Measurements from ENCODE around the gene ARHGAP33. TPM values are rescaled to one million over a fixed set of nuclear protein-coding genes. Genes with fewer than 3 reads are reported as not detected.
"Not testable (repeated sequence)": the region's sequence is repeated elsewhere in the genome, so short reads cannot be mapped to it uniquely, and the experiment has no call there.

ARHGAP33 gene
- total and polyA plus RNA-seq, 2 of the 8 experiments (the other 6 are each of a cell fraction or from before 2014, with no cell fraction given) = 6.5 to 25.2 TPM

DNA sequence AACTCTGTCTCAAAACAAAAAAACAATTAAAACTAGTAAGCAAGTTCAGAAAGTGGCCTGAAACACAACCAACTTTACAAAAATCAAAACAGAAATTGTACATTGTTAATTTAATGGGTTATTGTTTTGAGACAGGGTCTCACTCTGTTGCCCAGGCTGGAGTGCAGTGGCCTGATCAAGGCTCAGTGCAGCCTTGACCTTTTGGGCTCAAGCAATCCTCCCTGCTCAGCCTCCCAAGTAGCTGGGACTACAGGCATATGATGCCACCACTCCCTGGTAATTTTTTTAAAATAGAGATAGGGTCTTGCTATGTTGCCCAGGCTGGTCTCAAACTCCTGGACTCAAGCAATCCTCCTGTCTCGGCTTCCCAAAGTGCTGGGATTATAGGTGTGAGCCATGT lies 20.2 kb downstream of the ARHGAP33 start:
- not testable (repeated sequence) for H3K9me3 ChIP-seq (ENCODE audit: insufficient read depth in 2 of 2, low read depth in 1 of 2, low read length in 1 of 2); H4K91ac ChIP-seq (replicated peaks; ENCODE audit: insufficient read length, low read length); H3K9ac ChIP-seq (replicated peaks in 1 of 4; ENCODE audit: extremely low read depth in 1 of 4, low read depth in 3 of 4, low read length in 3 of 4); H3K18ac ChIP-seq (ENCODE audit: extremely low read depth, low read length); H3K79me2 ChIP-seq (ENCODE audit: control insufficient read depth in 1 of 2, insufficient read depth in 2 of 2, low read length in 2 of 2); H2BK120ac ChIP-seq (replicated peaks; ENCODE audit: low read depth, low read length); H2AFZ ChIP-seq (ENCODE audit: low read length); H4K20me1 ChIP-seq (replicated peaks in 1 of 2; ENCODE audit: control insufficient read depth in 1 of 2, insufficient read depth in 2 of 2, low read length in 2 of 2); DNase-seq (ENCODE audit: low read depth in 1 of 2, low spot score in 2 of 2); H2BK5ac ChIP-seq (ENCODE audit: low read depth, low read length); H3K36me3 ChIP-seq (ENCODE audit: control insufficient read depth in 2 of 4, insufficient read depth in 4 of 4, low read length in 3 of 4); H4K8ac ChIP-seq (ENCODE audit: extremely low read depth, insufficient read depth, low read length); FAIRE-seq; H3K56ac ChIP-seq (replicated peaks; ENCODE audit: insufficient read length, low read depth, low read length); H3K27ac ChIP-seq (ENCODE audit: low read depth, low read length); H2AK5ac ChIP-seq (ENCODE audit: low read depth, low read length); H3K4me2 ChIP-seq (ENCODE audit: insufficient read depth in 1 of 2, low read depth in 2 of 2, low read length in 2 of 2); H2BK15ac ChIP-seq (ENCODE audit: low read length); H3K4ac ChIP-seq (replicated peaks; ENCODE audit: insufficient read length, low read depth, low read length); H3K14ac ChIP-seq (ENCODE audit: insufficient read length); H4K5ac ChIP-seq (ENCODE audit: insufficient read length, low read depth, low read length); H2BK12ac ChIP-seq (ENCODE audit: low read depth, low read length); H3K23ac ChIP-seq (ENCODE audit: insufficient read length); H3K79me1 ChIP-seq (ENCODE audit: low read depth, low read length); H2BK20ac ChIP-seq (ENCODE audit: low read length); H3K4me3 ChIP-seq (ENCODE audit: extremely low read depth in 1 of 4, insufficient read depth in 2 of 4, low read depth in 3 of 4, low read length in 4 of 4)
- 100% methylated on average over 1 of the region's 1 CpG; no CpG with 5 or more reads in 1 of the 2 experiments for WGBS, 2 experiments (ENCODE audit: extremely low coverage in 1 of 2, insufficient coverage in 1 of 2, insufficient read length in 1 of 2, insufficient replicate concordance in 2 of 2, low coverage in 1 of 2, low lambda C conversion rate in 2 of 2, missing lambda C conversion rate in 1 of 2)
- H3K23me2 ChIP-seq (ENCODE audit: low read depth, low read length) = peaks cover 11% of the 10 kb centered on the region; the same call in 1 of the 2 replicates
- H3K27me3 ChIP-seq (replicated peaks in 1 of 4; ENCODE audit: control insufficient read depth in 3 of 4, extremely low read depth in 1 of 4, insufficient read depth in 3 of 4, low read length in 3 of 4) = peaks cover 6 to 23% (median 20%) of the 10 kb centered on the region in 4 experiments
- H3K4me1 ChIP-seq (replicated peaks in 1 of 4; ENCODE audit: control insufficient read depth in 3 of 4, insufficient read depth in 4 of 4, low read length in 3 of 4) = peaks cover 0 to 16% (median 5%) of the 10 kb centered on the region in 4 experiments; a peak in 5 of 7 replicates
- POLR2A ChIA-PET (ENCODE audit: partially characterized antibody) = interaction anchor here (0.6 kb wide), 1 partner anchor 287 kb away, joined by 3 read pairs; no protein-coding TSS in a partner anchor
- CTCF ChIA-PET (ENCODE audit: partially characterized antibody) = interaction anchor here (3.6 kb wide), 1 partner anchor 7 kb away, joined by 13 read pairs; no protein-coding TSS in a partner anchor
